Fibroblast of lung (primary cell): ENCODE results near the gene PRRX2.

Source experiments
- EZH2 ChIP-seq: IDR thresholded peaks from 2 replicates; pipeline ENCODE4 v1.5.1; 2012; ENCODE audit warnings: low read length, control low read depth, mild to moderate bottlenecking; ENCODE audit errors: missing control alignments
- TF ChIP-seq, protein P1 (sequence below), 2 donors: IDR thresholded peaks in 1 of 2; conservative IDR thresholded peaks in 1 of 2; 1 replicate in 1 of 2; 2 replicates in 1 of 2; pipeline ENCODE4 v1.5.1; 2011 to 2012; ENCODE audit warnings: low read length in 2 of 2, control low read depth in 1 of 2, inconsistent platforms in 1 of 2, low read depth in 1 of 2, mild to moderate bottlenecking in 1 of 2

DNA sequence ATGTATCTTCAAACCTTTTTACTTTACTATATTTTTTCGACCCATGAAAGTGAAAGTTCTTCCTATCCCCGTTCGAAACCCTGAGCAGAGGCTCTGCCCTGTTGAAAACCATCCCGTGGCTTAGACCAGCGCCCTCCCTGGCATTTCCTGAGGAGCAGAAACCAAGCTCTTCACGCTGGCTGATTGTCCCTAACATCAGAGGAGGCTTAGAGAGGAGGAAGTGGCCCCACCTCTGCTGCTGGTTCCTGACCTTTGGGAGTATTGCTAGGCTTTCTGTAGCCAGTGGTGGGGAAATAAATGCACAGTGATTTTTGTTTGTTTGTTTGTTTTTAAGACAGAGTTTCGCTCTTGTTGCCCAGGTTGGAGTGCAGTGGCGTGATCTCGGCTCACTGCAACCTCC is 91.6 kb downstream of the PRRX2 start:
- TF ChIP-seq, protein P1, sequence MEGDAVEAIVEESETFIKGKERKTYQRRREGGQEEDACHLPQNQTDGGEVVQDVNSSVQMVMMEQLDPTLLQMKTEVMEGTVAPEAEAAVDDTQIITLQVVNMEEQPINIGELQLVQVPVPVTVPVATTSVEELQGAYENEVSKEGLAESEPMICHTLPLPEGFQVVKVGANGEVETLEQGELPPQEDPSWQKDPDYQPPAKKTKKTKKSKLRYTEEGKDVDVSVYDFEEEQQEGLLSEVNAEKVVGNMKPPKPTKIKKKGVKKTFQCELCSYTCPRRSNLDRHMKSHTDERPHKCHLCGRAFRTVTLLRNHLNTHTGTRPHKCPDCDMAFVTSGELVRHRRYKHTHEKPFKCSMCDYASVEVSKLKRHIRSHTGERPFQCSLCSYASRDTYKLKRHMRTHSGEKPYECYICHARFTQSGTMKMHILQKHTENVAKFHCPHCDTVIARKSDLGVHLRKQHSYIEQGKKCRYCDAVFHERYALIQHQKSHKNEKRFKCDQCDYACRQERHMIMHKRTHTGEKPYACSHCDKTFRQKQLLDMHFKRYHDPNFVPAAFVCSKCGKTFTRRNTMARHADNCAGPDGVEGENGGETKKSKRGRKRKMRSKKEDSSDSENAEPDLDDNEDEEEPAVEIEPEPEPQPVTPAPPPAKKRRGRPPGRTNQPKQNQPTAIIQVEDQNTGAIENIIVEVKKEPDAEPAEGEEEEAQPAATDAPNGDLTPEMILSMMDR (conservative IDR thresholded peaks at IDR 0.05 in 1 of 2, IDR thresholded peaks at IDR 0.05 in 1 of 2; ENCODE audit: low read depth in 1 of 2, low read length in 2 of 2), result no peak
- TF ChIP-seq EZH2, result no peak
